ENCODE data around the gene CPNE4. TPM values are rescaled to one million over a fixed set of nuclear protein-coding genes. Genes with fewer than 3 reads are reported as not detected.

Gene CPNE4
- total and polyA plus RNA-seq, 2 donors (not counting 3 experiments of a cell fraction or from before 2014, with no cell fraction given), result not detected

DNA sequence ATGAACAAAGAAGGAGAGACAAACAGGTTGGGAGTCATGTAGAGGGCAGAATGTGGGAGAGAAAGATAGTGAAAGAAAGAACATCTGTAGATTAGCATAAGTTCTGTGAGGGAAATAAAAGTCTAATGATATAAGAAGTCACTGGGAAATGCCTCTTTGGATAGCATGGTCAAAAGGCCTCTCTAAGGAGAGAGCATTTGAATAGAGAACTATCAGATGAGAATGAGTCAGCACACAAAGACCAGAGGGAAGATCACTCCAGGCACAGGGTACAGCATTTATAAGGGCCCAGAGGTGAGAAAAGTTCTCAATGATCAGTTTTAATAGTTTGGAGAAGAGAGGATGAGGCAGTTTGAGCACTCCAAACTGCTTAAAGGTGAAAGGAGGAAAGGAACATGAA is 7.9 kb upstream of the CPNE4 start:
- Histone ChIP-seq H3K4me3 (replicated peaks in 1 of 3; ENCODE audit: insufficient read depth in 1 of 3, low read depth in 1 of 3, low read length in 3 of 3) (no peak overlapping the region), H3K9me1 (replicated peaks; ENCODE audit: control insufficient read depth, extremely low read depth, insufficient read depth, low read length) (no peaks in the 10 kb centered on the region), H3K36me3 (ENCODE audit: control insufficient read depth in 2 of 2, extremely low read depth in 1 of 2, insufficient read depth in 2 of 2, low read length in 2 of 2) (no peaks in the 10 kb centered on the region), H4K20me1 (replicated peaks; ENCODE audit: control insufficient read depth, extremely low read depth, insufficient read depth, low read length) (no peaks in the 10 kb centered on the region), H3K27ac (ENCODE audit: insufficient read depth, low read depth, low read length) (no peak overlapping the region), H3K79me2 (ENCODE audit: control insufficient read depth, insufficient read depth, low read length) (no peaks in the 10 kb centered on the region), H2AFZ (ENCODE audit: low read depth, low read length) (no peak overlapping the region), H3K9me3 (replicated peaks; ENCODE audit: control insufficient read depth, insufficient read depth, low read length) (no peaks in the 10 kb centered on the region), H3K27me3 (ENCODE audit: control insufficient read depth in 2 of 2, insufficient read depth in 2 of 2, low read length in 2 of 2) (peaks cover 3 to 4% of the 10 kb centered on the region in 2 experiments), H3K4me2 (ENCODE audit: insufficient read depth, low read length) (no peak overlapping the region), H3K4me1 (ENCODE audit: control insufficient read depth, extremely low read depth, insufficient read depth, low read length) (no peaks in the 10 kb centered on the region), H3K9ac (replicated peaks; ENCODE audit: extremely low read depth, insufficient read depth, low read length) (no peak overlapping the region)
- ChIA-PET CTCF (no interaction called here), POLR2A (no interaction called here)
- FAIRE-seq, result no peak
- no peak for DNase-seq (ENCODE audit: low read depth, low spot score)
- BruUV-seq (replicated peaks), result no TSS peak
- dilution Hi-C loops (cut with MboI; ENCODE audit: extremely low pct_ligation_motif_present, low sequenced_read_pairs), result no loop called here
- intact Hi-C loops (cut with micrococcal nuclease), result no loop called here
- no peak for TF ChIP-seq EZH2 (IDR thresholded peaks at IDR 0.05; ENCODE audit: borderline replicate concordance, low read depth, low read length, severe bottlenecking)
- TF ChIP-seq MYC (IDR thresholded peaks at IDR 0.05; ENCODE audit: low read depth, low read length), result no peak
- TF ChIP-seq, protein P1, sequence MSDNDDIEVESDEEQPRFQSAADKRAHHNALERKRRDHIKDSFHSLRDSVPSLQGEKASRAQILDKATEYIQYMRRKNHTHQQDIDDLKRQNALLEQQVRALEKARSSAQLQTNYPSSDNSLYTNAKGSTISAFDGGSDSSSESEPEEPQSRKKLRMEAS (IDR thresholded peaks at IDR 0.05; ENCODE audit: insufficient read depth, insufficient read length), result no peak
- TF ChIP-seq FOS (IDR thresholded peaks at IDR 0.05; ENCODE audit: borderline replicate concordance, insufficient read depth, low read length), result no peak
- no peak for TF ChIP-seq POLR2AphosphoS5 (IDR thresholded peaks at IDR 0.05; ENCODE audit: insufficient read depth, low read depth, low read length)
- TF ChIP-seq, protein P2, sequence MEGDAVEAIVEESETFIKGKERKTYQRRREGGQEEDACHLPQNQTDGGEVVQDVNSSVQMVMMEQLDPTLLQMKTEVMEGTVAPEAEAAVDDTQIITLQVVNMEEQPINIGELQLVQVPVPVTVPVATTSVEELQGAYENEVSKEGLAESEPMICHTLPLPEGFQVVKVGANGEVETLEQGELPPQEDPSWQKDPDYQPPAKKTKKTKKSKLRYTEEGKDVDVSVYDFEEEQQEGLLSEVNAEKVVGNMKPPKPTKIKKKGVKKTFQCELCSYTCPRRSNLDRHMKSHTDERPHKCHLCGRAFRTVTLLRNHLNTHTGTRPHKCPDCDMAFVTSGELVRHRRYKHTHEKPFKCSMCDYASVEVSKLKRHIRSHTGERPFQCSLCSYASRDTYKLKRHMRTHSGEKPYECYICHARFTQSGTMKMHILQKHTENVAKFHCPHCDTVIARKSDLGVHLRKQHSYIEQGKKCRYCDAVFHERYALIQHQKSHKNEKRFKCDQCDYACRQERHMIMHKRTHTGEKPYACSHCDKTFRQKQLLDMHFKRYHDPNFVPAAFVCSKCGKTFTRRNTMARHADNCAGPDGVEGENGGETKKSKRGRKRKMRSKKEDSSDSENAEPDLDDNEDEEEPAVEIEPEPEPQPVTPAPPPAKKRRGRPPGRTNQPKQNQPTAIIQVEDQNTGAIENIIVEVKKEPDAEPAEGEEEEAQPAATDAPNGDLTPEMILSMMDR (IDR thresholded peaks at IDR 0.05; ENCODE audit: extremely low read depth in 1 of 2, insufficient read depth in 1 of 2, low read depth in 1 of 2, low read length in 2 of 2), result no peak
- TF ChIP-seq JUN (IDR thresholded peaks at IDR 0.05; ENCODE audit: borderline replicate concordance, insufficient read depth, insufficient read length, low read depth), result no peak
- TF ChIP-seq POLR2A (IDR thresholded peaks at IDR 0.05; ENCODE audit: low read depth, low read length), result no peak
- TF ChIP-seq GATA2 (IDR thresholded peaks at IDR 0.05; ENCODE audit: insufficient read depth, insufficient read length, low read depth, low read length), result no peak

Data from endothelial cell of umbilical vein (primary cell).